ENCODE measurements around the gene HOXA7. TPM values are rescaled to one million over a fixed set of nuclear protein-coding genes. Genes with fewer than 3 reads are reported as not detected.

HOXA7 gene
- polyA plus RNA-seq, 1 of the 3 experiments (the other 2 are of a cell fraction): not detected

GRCh38 chr7:27164045-27164366 lies 7.5 kb upstream of the HOXA7 start:
- Histone ChIP-seq H3F3A (replicated peaks; ENCODE audit: insufficient read depth) (peaks cover 13% of the 10 kb centered on the region), H3K9ac (no peak overlapping the region), H3K36me3 (replicated peaks in 1 of 2; ENCODE audit: control insufficient read depth in 1 of 2, insufficient read depth in 2 of 2, low read length in 1 of 2) (no peaks in the 10 kb centered on the region), H3K27me3 (ENCODE audit: insufficient read depth) (peaks cover 91% of the 10 kb centered on the region), H3K27ac (ENCODE audit: low read depth in 2 of 2, low read length in 1 of 2) (no peak overlapping the region), H2AFZ (ENCODE audit: low read depth) (no peak overlapping the region), H3K9me2 (no peaks in the 10 kb centered on the region), H4K20me1 (ENCODE audit: insufficient read depth) (peaks cover 5% of the 10 kb centered on the region), H3K79me2 (ENCODE audit: insufficient read depth) (no peaks in the 10 kb centered on the region), H3K9me3 (no peaks in the 10 kb centered on the region), H3K4me3 (ENCODE audit: low read depth in 2 of 2, low read length in 1 of 2) (no peak overlapping the region), H3K4me2 (no peak overlapping the region), H3K4me1 (ENCODE audit: control insufficient read depth in 1 of 2, insufficient read depth in 2 of 2, low read depth in 1 of 2, low read length in 1 of 2) (peaks cover 0 to 8% of the 10 kb centered on the region in 2 experiments; a peak in 1 of 4 replicates)
- ChIA-PET CTCF (interaction anchor here (0.6 to 12.1 kb wide), 5 partner anchors 11 to 1349 kb away, joined by 3 to 270 read pairs (median 31); partner anchors contain the start of genes HOXA10, HOXA3, HOXA5 and HOXA6), POLR2A (no interaction called here)
- TF ChIP-seq GATA2 (CRISPR knock-in tag; IDR thresholded peaks at IDR 0.05) (no peak), FOXM1 (IDR thresholded peaks at IDR 0.05; ENCODE audit: low read depth) (no peak), PBX3 (IDR thresholded peaks at IDR 0.05) (no peak), TAF1 (IDR thresholded peaks at IDR 0.05; ENCODE audit: borderline replicate concordance, low read depth, low read length) (no peak), NFIC (IDR thresholded peaks at IDR 0.05; ENCODE audit: borderline replicate concordance) (no peak), POLR2AphosphoS5 (IDR thresholded peaks at IDR 0.05; ENCODE audit: low read depth, low read length) (no peak), ZBTB33 (IDR thresholded peaks at IDR 0.05; ENCODE audit: borderline replicate concordance, low read depth) (no peak), USF2 (IDR thresholded peaks at IDR 0.05; ENCODE audit: borderline replicate concordance, low read depth, low read length) (no peak), TEAD4 (IDR thresholded peaks at IDR 0.05; ENCODE audit: borderline replicate concordance, insufficient read depth) (no peak), MXI1 (IDR thresholded peaks at IDR 0.05; ENCODE audit: low read depth, low read length) (no peak), ELF1 (IDR thresholded peaks at IDR 0.05) (no peak)
- no peak for DNase-seq
- WGBS (ENCODE audit: low lambda C conversion rate): 29% methylated on average over 12 of the region's 12 CpGs

- peaks cover 3% of the 10 kb centered on the region for H4K20me1 ChIP-seq (ENCODE audit: insufficient read depth)
- CTCF ChIA-PET: interaction anchor here (0.6 to 12.1 kb wide), 12 partner anchors 11 to 1349 kb away, joined by 3 to 270 read pairs (median 6); partner anchors contain the start of genes HOXA10, HOXA3, HOXA5 and HOXA6
- no peak for DNase-seq
- no peaks in the 10 kb centered on the region for H3K79me2 ChIP-seq (ENCODE audit: insufficient read depth)
- no peak overlapping the region for H3K4me2 ChIP-seq
- peaks cover 13% of the 10 kb centered on the region for H3F3A ChIP-seq (replicated peaks; ENCODE audit: insufficient read depth)
- no peak overlapping the region for H3K4me3 ChIP-seq (ENCODE audit: low read depth in 2 of 2, low read length in 1 of 2)
- peaks cover 91% of the 10 kb centered on the region for H3K27me3 ChIP-seq (ENCODE audit: insufficient read depth)
- H3K4me1 ChIP-seq (ENCODE audit: control insufficient read depth in 1 of 2, insufficient read depth in 2 of 2, low read depth in 1 of 2, low read length in 1 of 2): peaks cover 0 to 8% of the 10 kb centered on the region in 2 experiments; a peak in 1 of 4 replicates
- H3K9ac ChIP-seq: no peak overlapping the region
- POLR2A ChIA-PET: no interaction called here
- H3K36me3 ChIP-seq (replicated peaks in 1 of 2; ENCODE audit: control insufficient read depth in 1 of 2, insufficient read depth in 2 of 2, low read length in 1 of 2): no peaks in the 10 kb centered on the region
- no peaks in the 10 kb centered on the region for H3K9me3 ChIP-seq
- WGBS (ENCODE audit: low lambda C conversion rate): 39% methylated on average over 24 of the region's 24 CpGs
- H3K9me2 ChIP-seq: no peaks in the 10 kb centered on the region
- no peak overlapping the region for H2AFZ ChIP-seq (ENCODE audit: low read depth)
- H3K27ac ChIP-seq (ENCODE audit: low read depth in 2 of 2, low read length in 1 of 2): no peak overlapping the region
- TF ChIP-seq USF2 (IDR thresholded peaks at IDR 0.05; ENCODE audit: borderline replicate concordance, low read depth, low read length) (no peak), TCF12 (IDR thresholded peaks at IDR 0.05) (no peak), CTCF (IDR thresholded peaks at IDR 0.05) (no peak), FOSL2 (IDR thresholded peaks at IDR 0.05; ENCODE audit: borderline replicate concordance, low read depth) (no peak), ELF1 (IDR thresholded peaks at IDR 0.05) (no peak), RCOR1 (IDR thresholded peaks at IDR 0.05; ENCODE audit: low read length) (no peak), POLR2AphosphoS5 (IDR thresholded peaks at IDR 0.05; ENCODE audit: low read depth, low read length) (no peak), MXI1 (IDR thresholded peaks at IDR 0.05; ENCODE audit: low read depth, low read length) (no peak), GATA2 (CRISPR knock-in tag; IDR thresholded peaks at IDR 0.05) (no peak), RAD21 (IDR thresholded peaks at IDR 0.05; ENCODE audit: low read length) (no peak), JUND (IDR thresholded peaks at IDR 0.05) (no peak), RXRA (IDR thresholded peaks at IDR 0.05; ENCODE audit: borderline replicate concordance, low read depth) (no peak), EZH2phosphoT487 (IDR thresholded peaks at IDR 0.05; ENCODE audit: borderline replicate concordance, low read depth) (no peak), MEF2A (IDR thresholded peaks at IDR 0.05; ENCODE audit: borderline replicate concordance, low read depth) (no peak)
Observed at GRCh38 chr7:27163288-27164044, 7.0 kb upstream of the HOXA7 start.

Measured in SK-N-SH (cell line).